ENCODE results near the gene THAP5. TPM values are rescaled to one million over a fixed set of nuclear protein-coding genes. Genes with fewer than 3 reads are reported as not detected.

Gene THAP5
- polyA plus RNA-seq, 2 of the 4 experiments (the other 2 are of a cell fraction), result 20.5 to 27.4 TPM

DNA sequence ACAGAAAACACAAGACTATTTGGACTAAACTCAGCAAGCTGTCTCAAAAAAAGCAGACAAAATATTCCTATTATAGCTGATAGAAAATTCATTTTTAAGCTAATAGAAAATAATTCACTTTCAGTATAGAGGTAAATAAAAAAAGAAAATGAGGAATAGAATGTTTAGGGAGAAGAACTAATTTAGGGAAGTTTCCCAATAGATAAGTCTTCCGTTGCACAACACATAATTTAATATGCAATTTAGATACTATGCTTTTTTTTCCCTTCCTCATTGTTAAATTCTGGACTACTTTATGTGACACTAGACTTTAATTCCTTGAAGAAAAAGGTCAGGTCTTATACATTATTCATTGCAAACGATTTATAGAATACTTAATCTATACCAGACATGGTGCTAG lies 53.9 kb downstream of the THAP5 start:
- FAIRE-seq, result no peak
- ChIA-PET POLR2A (no interaction called here), CTCF (interaction anchor here (0.7 to 3.5 kb wide), 3 partner anchors 10 to 63 kb away, joined by 3 to 17 read pairs (median 4); partner anchors contain the start of gene PNPLA8)
- WGBS (ENCODE audit: missing lambda C conversion rate), result 70% methylated on average over 2 of the region's 2 CpGs
- DNase-seq (ENCODE audit: low read depth in 1 of 2, low spot score in 1 of 2), result no peak
- H3K27ac ChIP-seq, result no peak overlapping the region
- no peaks in the 10 kb centered on the region for H3K9me3 ChIP-seq
- ATAC-seq, result no peak
- no peak overlapping the region for H3K4me3 ChIP-seq
- no peak overlapping the region for H3K4me2 ChIP-seq
- TF ChIP-seq MYC (IDR thresholded peaks at IDR 0.05; ENCODE audit: borderline replicate concordance, low read length) (no peak), TFCP2L1 (CRISPR knock-in tag; IDR thresholded peaks at IDR 0.05) (no peak), CBX2 (IDR thresholded peaks at IDR 0.05; ENCODE audit: borderline replicate concordance, low read depth) (no peak), ZC3H11A (IDR thresholded peaks at IDR 0.05) (no peak), NFE2L2 (conservative IDR thresholded peaks at IDR 0.05; ENCODE audit: low read length) (no peak), POLR2AphosphoS2 (conservative IDR thresholded peaks at IDR 0.05; ENCODE audit: low read length) (no peak), HEYL (CRISPR knock-in tag; IDR thresholded peaks at IDR 0.05) (no peak), ESRRA (IDR thresholded peaks at IDR 0.05; ENCODE audit: borderline replicate concordance, low read length) (no peak), FOSL2 (IDR thresholded peaks at IDR 0.05) (no peak), FOSL2 (CRISPR knock-in tag; IDR thresholded peaks at IDR 0.05) (no peak), RARB (CRISPR knock-in tag; IDR thresholded peaks at IDR 0.05) (no peak), CHD4 (IDR thresholded peaks at IDR 0.05; ENCODE audit: borderline replicate concordance) (no peak), TP53 (CRISPR knock-in tag; IDR thresholded peaks at IDR 0.05) (no peak), FOXS1 (CRISPR knock-in tag; IDR thresholded peaks at IDR 0.05) (no peak), MAZ (IDR thresholded peaks at IDR 0.05; ENCODE audit: borderline replicate concordance, low read depth, low read length) (no peak), ZSCAN20 (CRISPR knock-in tag; IDR thresholded peaks at IDR 0.05) (no peak), KDM1A (IDR thresholded peaks at IDR 0.05; ENCODE audit: low read depth) (no peak), SMC3 (IDR thresholded peaks at IDR 0.05) (no peak), REST (IDR thresholded peaks at IDR 0.05) (no peak), MAFK (IDR thresholded peaks at IDR 0.05; ENCODE audit: partially characterized antibody) (no peak)
- TF ChIP-seq, protein P1, sequence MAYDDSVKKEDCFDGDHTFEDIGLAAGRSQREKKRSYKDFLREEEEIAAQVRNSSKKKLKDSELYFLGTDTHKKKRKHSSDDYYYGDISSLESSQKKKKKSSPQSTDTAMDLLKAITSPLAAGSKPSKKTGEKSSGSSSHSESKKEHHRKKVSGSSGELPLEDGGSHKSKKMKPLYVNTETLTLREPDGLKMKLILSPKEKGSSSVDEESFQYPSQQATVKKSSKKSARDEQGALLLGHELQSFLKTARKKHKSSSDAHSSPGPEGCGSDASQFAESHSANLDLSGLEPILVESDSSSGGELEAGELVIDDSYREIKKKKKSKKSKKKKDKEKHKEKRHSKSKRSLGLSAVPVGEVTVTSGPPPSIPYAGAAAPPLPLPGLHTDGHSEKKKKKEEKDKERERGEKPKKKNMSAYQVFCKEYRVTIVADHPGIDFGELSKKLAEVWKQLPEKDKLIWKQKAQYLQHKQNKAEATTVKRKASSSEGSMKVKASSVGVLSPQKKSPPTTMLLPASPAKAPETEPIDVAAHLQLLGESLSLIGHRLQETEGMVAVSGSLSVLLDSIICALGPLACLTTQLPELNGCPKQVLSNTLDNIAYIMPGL (CRISPR knock-in tag; IDR thresholded peaks at IDR 0.05; ENCODE audit: borderline replicate concordance), result no peak
- no peaks in the 10 kb centered on the region for H3K4me1 ChIP-seq

- Histone ChIP-seq H3K4me1 (no peaks in the 10 kb centered on the region), H3K27ac (no peak overlapping the region), H3K4me2 (no peak overlapping the region), H3K9me3 (no peaks in the 10 kb centered on the region), H3K4me3 (no peak overlapping the region)
- DNase-seq (ENCODE audit: low read depth in 1 of 2, low spot score in 1 of 2) (no peak), ATAC-seq (no peak), FAIRE-seq (no peak)
- CTCF ChIA-PET, result interaction anchor here (3.5 kb wide), 1 partner anchor 18 kb away, joined by 17 read pairs; no protein-coding TSS in a partner anchor
- 88% methylated on average over 3 of the region's 3 CpGs for WGBS (ENCODE audit: missing lambda C conversion rate)
- POLR2A ChIA-PET, result no interaction called here
- TF ChIP-seq FOXS1 (CRISPR knock-in tag; IDR thresholded peaks at IDR 0.05) (no peak), RAD21 (conservative IDR thresholded peaks at IDR 0.05 in 1 of 2, IDR thresholded peaks at IDR 0.05 in 1 of 2) (no peak), ESRRA (IDR thresholded peaks at IDR 0.05; ENCODE audit: borderline replicate concordance, low read length) (no peak), KDM1A (IDR thresholded peaks at IDR 0.05; ENCODE audit: low read depth) (no peak), JUNB (IDR thresholded peaks at IDR 0.05) (no peak), CBX8 (IDR thresholded peaks at IDR 0.05) (no peak), RCOR1 (IDR thresholded peaks at IDR 0.05; ENCODE audit: low read depth, low read length) (no peak), HOXB13 (CRISPR knock-in tag; IDR thresholded peaks at IDR 0.05; ENCODE audit: low read depth) (no peak), FOSB (CRISPR knock-in tag; IDR thresholded peaks at IDR 0.05) (no peak), NPAS2 (CRISPR knock-in tag; IDR thresholded peaks at IDR 0.05; ENCODE audit: borderline replicate concordance) (no peak)
- TF ChIP-seq, protein P2, sequence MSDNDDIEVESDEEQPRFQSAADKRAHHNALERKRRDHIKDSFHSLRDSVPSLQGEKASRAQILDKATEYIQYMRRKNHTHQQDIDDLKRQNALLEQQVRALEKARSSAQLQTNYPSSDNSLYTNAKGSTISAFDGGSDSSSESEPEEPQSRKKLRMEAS (IDR thresholded peaks at IDR 0.05), result no peak
These were observed 54.5 kb downstream of the THAP5 start for GRCh38 chr7:108515013-108515412.
